Glomerular endothelial cell (primary cell): ENCODE data around the gene CCNB2. TPM values are rescaled to one million over a fixed set of nuclear protein-coding genes. Genes with fewer than 3 reads are reported as not detected.
"Not testable (repeated sequence)": the region's sequence is repeated elsewhere in the genome, so short reads cannot be mapped to it uniquely, and the experiment has no call there.

Source experiments
- DNase-seq: peaks from one replicate; pipeline ENCODE4 v3.0.0-alpha.2; 2011; ENCODE audit warnings: low read depth, low spot score; ENCODE audit errors: extremely low read depth
- total RNA-seq: library from RNA; depleted of rRNA; stranded (reverse); fragments of >200 nt; gene quantifications from 2 replicates; pipeline ENCODE4 v1.2.3, GENCODE V29; 2015

The CCNB2 gene
- total RNA-seq, 1 donor from 2014 or later = 22.3 TPM

DNA sequence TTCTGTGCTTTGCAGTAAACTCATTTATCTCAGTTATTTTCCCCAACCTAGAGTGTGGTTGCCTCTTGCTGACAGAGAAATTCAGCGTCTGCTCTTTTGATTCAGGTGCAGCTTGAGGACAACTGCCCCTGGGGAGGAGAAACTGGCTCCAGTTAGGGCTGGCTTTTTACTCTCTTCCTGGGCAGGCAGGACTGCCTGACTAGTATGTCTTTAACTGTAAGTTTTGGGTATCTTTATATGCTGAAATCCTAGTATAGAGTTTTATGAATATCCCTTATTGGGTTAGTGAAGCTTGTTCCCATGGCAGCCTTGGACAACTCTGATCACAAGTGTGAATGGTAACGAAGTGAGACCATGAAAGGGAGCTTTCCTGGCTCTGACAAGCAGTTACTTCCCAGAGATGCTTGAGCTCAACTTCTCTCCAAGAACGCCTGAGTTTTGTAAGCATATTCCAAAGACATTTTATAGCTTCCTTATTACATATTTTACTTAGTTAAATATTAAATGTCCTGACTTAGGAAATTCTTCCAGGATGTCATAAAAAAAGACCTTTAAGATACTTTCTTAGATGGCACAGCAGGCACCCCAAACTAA lies 27.1 kb downstream of the CCNB2 start:
- DNase-seq = no peak

GRCh38 chr15:59133929-59134427 lies 29.0 kb downstream of the CCNB2 start:
- DNase-seq = no peak

GRCh38 chr15:59137566-59137965 lies 32.6 kb downstream of the CCNB2 start:
- no peak for DNase-seq

- peak; percentile 22 for DNase-seq
Measured at GRCh38 chr15:59138243-59138642, 33.3 kb downstream of the CCNB2 start.

GRCh38 chr15:59140422-59141226 lies 35.7 kb downstream of the CCNB2 start:
- no peak for DNase-seq

DNA sequence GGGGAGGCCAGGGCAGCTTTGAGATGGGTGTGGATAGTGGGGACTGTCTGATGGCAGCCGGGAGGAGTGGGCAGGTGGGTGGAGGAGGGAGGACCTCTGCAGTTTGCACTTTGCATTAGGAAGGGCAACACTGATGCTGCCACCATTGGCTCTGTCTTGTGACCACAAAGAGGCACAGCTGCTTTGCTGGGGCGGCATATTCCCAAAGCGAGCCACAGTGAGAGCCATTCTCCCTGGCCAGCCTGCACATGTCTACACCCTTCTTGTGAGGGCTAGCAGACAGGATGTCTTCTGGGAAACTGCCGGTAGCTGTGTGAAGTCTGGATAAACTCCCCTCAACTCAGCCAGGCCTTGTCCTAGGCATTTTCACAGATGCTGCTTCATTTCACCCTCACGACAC lies 38.3 kb downstream of the CCNB2 start:
- no peak for DNase-seq

GRCh38 chr15:59144594-59144993 lies 39.6 kb downstream of the CCNB2 start:
- DNase-seq = not testable (repeated sequence)

DNA sequence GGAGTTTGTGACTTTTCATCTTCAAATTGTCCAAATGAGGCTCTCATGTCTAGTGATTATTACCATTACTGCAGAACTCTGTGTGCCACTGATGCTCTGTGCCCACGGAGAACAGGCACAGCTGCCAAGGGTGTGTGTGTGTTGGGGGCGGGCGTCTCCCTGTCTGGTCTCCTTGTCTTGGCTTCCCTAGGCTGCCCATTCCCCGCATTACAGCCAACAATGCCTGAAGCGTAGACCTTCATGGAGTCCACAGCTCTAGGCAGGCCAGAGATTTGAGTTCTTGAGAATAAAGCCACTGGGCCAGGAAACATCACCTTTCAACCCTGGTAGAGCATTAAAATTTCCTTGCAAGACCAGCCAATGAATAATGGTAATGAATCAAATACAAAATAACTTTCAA lies 42.7 kb downstream of the CCNB2 start:
- no peak for DNase-seq

- DNase-seq = no peak
Measured at GRCh38 chr15:59148153-59148833, 43.3 kb downstream of the CCNB2 start.

DNA sequence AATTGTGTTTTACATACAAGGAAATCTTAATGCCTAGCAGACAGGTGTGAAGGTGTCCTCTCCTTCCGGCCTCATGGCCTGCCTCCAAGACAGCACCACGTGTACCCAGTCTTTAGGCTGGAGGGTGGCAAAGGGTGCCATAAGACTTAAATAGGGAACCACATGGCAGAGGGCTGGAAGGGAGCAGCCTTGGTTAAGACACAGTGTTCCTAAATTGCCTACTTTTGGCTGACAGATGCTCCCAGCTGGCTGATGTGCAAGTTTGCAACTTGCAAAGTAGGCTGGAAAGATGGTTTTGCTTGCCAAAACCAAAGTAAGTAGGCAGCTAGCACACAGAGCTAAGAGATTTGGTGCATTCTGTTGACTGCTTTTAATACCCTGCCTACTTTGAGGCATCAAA lies 45.2 kb downstream of the CCNB2 start:
- no peak for DNase-seq

DNA sequence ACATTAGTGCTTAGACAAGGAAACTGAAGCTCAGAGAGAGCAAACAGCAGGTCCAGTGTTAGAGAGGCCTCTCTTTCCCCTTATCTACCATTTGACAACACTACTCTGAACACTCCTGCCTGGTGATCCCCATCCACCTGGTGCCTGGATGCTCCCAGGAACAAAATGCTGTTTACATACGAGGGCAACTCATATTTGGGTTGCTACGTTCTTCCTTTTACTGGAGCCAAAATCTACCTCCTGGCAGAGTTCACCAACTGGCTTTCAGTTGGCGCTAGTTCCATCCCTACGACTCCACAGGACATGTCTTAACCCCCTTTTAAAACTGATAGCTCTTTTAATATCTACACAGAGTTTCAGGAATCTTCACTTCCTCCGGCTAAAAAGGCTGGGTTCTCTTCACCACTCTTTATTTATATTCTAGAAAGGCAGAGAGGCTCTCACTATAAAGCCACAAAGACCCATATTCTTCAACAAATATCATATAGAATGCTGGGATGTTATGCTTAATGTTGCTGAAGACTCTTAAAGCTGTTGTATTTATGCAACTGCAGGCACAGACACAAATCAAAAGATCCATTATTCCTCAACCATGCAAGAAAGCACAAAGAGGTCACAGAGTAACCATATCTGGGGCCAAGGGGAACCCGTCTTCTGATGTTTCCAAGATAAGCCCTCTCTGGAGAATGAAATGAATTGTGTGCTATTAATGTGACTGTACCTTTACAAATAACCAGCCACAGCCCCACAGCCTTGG lies 47.9 kb downstream of the CCNB2 start:
- DNase-seq = no peak

GRCh38 chr15:59153466-59153865 lies 48.5 kb downstream of the CCNB2 start:
- DNase-seq = no peak

DNA sequence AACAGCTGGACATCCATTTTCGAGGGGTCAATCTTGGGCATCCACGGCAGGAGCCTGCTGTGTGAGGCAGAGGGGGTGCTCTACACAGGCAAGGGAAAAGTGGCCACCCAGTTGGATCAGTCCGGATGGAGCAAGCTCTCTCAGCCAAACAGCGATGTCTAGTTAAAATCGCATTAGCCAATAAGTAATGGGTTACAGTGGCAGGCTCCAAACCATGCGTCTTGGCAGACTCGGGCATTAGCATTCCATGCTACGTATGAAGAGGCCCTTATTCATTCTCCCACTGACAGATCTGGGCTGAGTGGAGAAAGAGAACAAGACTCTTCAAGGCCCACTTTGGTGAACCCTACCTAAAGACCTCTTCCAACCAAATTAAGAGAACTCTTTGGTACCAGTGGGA lies 49.3 kb downstream of the CCNB2 start:
- DNase-seq = no peak

DNA sequence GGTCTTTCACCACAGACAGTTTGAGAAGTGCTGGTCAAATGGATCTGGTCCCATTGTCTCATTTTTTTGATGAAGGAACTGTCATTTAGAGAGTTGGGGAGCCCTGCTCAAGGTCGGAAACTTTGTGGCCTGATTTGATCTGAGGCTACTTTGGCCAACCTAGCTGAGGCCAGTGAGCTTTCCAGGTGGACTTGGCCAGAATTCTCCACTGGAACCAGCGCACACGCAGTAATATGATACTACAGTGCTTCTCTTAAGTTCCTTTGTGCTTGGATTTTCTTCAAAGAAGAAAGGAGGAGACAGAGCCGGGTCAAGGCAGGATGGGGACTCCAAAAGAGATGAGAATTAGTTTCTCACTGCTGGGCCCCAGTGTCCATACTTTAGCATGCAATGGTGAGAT lies 50.5 kb downstream of the CCNB2 start:
- no peak for DNase-seq

DNA sequence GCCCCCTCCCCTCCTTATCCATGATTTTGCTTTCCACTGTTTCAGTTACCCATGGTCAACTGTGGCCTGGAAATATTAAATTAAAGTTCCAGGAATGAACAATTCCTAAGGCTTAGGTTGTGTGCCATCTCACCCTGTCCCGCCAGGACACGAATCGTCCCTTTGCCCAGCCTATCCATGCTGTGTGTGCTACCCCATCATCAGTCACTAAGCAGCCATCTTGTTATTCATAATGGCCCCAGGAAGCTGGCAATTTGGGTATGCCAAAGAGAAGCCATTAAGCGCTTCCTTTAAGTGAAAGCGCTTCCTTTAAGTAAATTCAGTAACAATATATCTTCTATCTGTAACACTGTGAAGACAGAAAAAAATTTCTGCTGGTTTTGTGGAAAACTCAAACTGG lies 52.5 kb downstream of the CCNB2 start:
- DNase-seq = no peak

DNA sequence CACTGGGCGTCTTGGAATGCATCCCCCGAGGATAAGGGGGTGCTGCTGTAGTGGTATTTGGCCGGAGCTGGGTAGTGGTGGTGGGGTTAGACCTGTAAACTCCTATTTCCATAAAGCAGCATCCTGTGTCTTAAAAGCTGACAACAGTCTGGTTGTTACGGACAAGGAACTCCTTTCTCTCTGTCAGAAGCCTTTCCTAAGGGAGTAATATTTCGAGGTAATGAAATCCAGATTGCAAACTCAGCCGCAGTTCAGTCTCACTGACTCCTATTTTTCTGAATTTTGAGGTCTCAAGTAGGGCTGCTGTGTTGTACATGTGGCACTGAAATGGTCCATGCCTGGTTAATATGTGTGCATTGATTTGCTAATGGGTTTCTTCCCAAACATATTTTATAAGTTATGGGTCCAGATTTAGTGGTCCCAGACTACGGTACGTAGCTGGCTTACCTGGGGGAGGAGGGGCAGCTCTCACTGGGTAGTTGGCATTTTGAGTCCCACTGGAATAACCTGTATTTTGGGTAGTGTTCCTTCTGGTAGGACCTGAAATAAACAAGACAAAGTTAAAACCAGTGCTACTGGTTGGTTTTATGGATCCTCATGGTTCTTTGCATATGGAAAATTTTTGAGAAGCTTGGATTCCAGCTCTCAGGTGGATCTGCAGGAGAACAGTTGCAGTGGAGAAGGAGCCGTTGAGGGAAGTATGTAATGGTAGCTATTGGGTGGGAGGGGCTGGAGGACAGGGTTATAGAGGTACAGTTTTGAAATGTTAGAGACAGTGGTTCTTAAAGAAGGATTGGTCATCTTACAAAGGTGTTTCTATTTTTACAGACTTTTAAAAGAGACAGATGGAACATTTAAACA lies 53.1 kb downstream of the CCNB2 start:
- DNase-seq = no peak

DNA sequence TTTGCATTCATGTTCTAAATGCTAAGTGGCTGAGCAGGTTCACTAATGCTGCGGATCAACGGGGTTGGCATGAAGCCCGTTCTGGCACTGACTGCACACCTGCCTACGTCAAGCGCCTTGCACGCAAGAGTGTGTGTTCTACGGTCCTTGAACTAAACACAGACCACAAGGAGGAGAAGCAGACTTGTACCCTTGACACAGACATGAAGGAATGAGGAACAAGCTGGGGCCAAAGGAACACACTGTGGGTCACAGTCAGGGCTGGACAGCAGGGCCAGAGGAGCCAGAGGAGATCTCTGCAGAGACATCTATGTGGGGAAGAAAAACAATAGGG lies 53.7 kb downstream of the CCNB2 start:
- DNase-seq = no peak

DNA sequence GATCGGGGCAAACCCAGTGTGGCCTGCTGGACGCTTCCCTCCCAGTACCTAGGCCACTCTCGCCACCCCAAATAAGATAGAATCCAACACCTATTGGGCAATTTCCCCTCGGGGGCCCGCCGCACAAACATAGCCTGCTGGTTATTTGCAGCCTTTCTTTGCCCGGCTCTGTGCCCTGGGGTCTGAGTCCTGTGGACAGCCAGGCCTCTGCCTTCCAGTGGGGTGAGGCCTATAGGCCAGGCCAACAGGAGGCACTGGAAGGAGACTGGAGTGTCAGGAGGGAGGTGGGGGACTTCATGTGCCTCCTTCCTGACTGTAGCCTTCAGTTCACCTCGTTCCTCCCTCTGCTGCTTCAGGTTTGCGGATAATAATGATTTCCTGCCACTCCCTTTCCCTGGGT lies 54.3 kb downstream of the CCNB2 start:
- no peak for DNase-seq

- DNase-seq = no peak
Measured at GRCh38 chr15:59160880-59161593, 56.1 kb downstream of the CCNB2 start.

DNA sequence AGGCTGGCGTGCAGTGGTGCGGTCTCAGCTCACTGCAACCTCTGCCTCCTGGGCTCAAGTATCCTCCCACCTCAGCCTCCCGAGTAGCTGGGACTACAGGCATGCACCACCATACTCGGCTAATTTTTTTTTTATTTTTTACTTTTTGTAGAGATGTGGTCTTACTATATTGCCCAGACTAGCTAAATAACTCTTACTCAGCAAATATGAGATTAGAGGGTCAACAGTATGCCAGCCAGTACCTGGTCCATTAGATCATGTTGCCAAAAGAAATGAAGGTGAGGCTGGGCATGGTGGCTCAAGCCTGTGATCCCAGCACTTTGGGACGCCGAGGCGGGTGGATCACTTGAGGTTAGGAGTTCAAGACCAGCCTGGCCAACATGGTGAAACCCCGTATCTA lies 57.1 kb downstream of the CCNB2 start:
- not testable (repeated sequence) for DNase-seq
